Middle frontal gyrus (tissue), 1 donor: Measurements from ENCODE around the gene ANKRD10.
A peak's percentile ranks its signal among the peaks of the same experiment; 100 is the strongest.

Experiments
- DNase-seq: peaks from one replicate; pipeline ENCODE4 v3.0.0-alpha.2; 2015; ENCODE audit warnings: low spot score; ENCODE audit errors: extremely low spot score

ANKRD10 gene

DNA sequence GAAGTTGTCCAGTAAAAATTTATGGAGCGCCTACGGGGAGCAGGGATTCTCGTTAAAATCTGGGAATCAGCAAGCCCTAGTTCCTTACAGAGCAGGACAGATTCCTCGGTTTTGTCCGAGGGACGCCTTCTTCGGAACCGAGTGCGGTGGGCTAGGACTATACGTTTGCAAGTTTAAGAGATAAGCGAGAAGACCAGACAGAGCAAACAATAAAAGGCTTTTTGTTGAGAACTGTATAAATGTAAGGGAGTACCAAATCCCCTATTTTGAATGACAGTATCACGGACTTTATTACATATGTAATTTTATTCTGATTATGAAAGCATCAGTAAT, 971 bp upstream of the ANKRD10 start:
- no peak for DNase-seq

- DNase-seq = peak; percentile 51
Observed at GRCh38 chr13:110914331-110915056, 375 bp downstream of the ANKRD10 start.

- no peak for DNase-seq
Observed at GRCh38 chr13:110914081-110914330, 863 bp downstream of the ANKRD10 start.

GRCh38 chr13:110913322-110914080, 1.4 kb downstream of the ANKRD10 start:
- DNase-seq = no peak

DNA sequence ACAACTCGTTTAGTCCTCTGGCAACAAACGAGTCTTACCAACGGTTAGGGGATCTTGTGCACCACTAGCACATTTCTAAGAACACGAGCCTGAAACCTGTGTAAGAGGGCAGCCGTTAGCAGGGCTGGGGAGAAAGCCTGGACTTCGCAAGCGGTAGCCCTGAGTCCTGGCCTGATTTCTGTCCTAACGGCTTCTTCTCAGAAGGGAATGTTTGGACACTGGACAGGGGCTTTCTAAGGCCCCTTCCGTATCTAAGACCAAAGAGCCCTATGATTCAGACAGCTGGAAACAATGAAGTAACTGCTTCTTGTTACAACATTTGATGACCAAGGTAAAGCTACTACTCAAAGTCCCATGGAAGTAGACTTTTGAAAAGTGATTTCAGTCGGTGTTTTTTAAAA, 2.2 kb downstream of the ANKRD10 start:
- DNase-seq = no peak

- no peak for DNase-seq
Observed at GRCh38 chr13:110911880-110912279, 3.0 kb downstream of the ANKRD10 start.

DNA sequence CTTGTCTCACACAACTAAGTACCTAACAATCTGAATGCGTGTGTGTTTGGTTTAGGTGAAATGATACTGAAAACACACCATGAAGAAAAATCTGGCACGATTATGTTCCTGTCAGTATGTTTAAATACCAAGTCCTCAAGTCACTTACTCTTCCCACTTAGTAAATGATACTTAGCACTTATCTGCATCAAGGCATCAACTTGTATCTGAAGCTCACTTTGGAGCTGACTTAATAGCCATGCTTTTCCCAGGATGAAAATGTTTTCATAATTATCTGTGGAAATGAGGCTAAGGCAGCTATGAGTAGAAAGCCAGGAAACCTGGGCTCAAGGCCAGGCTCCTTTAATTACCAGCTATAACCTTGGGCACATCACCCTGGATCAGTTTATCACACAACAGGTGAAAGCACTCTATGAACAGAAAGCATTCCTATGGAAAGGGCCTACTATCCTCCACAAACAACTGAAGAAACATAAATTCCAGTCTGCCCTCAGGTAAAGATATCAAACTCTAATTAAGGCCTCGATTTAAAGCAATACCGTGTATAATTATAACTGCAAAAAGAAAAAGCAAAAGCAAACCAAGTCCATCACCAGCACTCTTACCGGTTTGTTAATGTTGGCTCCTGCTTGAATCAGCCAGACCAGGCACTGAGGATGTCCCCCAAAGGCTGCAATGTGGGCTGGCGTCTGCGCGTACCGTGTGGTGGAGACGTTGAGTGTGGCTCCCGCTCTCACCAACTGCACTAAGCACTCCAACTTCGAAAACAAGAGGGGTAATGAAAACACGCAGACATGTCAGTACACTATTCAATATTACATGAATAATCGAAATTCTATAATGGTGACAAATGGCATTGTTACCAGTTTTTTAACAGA, 4.6 kb downstream of the ANKRD10 start:
- no peak for DNase-seq

DNA sequence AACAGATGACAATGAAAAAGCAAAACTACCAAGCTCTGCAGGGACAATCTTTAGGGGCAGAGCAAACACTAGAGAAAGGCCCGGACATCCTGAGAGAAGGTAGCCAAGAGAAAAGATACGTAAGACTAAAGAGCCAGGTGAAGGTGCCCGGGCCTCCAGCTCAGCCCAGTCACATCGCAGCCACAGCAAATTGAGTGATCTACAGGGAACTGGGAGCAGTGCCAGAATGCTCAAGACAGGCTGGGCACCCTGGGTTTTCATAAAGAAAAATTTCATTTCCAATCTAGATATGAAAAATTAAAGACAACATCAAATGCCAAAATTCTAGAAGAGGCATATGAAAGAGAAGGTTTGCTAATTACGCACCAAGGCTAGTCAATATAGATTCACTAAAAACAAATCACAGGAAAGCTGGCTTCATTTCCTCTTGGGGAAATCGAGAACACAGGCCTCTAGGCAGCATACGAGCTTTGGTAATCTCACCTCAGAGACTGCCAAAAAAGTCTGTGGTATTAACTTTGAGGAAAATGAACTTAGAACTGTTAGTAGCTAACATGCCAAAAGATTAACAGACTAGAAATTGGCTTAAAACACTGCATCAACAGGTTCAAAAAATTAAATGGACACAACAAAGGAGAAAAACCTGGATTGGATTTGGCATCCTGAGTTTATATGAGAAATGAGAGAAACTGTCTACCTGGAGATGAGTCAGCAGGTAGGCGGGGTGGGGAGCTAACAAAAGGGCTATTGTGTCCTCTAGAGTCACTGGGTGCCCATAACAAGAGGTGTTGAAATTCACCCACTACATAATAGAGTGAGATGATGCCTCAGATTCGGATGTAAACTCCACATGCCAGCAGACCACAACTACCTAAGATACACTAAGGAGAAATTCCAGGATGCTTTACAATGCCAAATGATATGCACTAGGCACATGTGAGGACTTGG, 6.6 kb downstream of the ANKRD10 start:
- no peak for DNase-seq

DNA sequence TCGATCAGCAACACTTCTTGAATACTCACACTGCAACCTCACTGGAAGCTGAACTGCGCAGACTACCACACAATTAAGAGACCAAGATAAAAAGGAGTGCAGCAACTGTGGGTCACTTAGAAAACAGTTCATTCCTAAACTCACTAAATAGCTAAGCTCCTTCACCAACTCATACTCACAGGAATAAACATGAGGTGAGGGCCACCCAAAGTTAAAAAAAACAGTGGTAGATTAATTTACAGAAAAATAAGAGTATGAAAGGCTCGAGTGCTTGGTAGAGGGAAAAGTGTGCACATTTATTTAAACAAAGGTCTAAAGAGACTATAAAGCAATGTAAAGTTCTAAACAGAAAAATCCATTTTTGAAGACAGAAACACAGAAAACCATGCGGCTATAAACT, 7.6 kb downstream of the ANKRD10 start:
- no peak for DNase-seq

- DNase-seq = no peak
Observed at GRCh38 chr13:110904748-110905147, 10.1 kb downstream of the ANKRD10 start.

DNA sequence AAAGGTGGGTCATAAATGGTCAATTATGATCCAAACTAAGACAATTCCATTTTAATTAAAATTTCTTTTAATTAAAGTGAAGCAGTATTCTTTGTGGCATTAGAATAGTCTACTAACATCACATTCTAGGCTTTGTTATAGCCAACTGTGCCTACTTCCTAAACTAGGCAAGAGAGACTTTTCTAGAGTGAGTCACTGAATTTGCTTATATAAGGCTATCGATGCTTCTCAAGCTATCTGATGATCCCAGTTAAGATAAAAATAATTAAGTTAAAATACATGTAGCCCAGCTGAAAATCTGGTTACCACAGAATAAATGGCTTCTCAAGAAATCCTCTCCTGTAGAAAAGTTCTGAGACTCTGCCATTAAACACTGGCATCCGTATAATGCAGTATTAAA, 12.5 kb downstream of the ANKRD10 start:
- no peak for DNase-seq

DNA sequence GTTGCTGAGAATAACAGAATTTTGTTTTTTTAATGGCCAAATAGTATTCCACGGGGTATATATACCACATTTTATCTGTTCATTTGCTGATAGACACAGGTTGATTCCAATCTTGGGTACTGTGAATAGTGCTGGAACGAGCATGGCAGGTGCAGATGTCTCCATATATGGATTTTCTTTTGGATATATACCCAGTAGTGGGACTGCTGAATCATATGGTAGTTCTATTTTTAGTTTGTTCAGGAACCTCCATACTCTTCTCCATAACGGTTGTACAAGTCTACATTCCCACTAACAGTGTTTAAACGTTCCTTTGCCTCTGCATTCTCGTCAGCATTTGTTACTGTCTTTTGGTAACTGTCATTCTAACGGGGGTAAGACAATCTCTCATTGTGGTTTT, 17.3 kb downstream of the ANKRD10 start:
- no peak for DNase-seq

DNA sequence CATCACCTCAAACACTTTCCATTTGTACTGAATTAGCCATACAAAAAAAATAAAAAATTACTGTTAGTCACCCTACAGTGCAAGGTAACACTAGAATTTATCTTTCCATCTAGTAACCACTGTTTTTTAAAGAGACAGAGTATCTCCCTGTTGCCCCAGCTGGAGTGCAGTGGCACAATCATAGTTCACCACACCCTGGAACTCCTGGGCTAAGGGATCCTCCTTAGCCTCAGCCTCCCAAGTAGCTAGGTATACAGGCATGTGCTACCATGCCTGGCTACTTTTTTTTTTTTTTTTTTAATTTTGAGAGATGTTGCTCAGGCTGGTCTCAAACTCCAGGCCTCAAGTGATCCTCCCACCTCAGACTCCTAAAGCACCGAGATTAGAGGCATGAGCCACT, 17.9 kb downstream of the ANKRD10 start:
- no peak for DNase-seq

DNA sequence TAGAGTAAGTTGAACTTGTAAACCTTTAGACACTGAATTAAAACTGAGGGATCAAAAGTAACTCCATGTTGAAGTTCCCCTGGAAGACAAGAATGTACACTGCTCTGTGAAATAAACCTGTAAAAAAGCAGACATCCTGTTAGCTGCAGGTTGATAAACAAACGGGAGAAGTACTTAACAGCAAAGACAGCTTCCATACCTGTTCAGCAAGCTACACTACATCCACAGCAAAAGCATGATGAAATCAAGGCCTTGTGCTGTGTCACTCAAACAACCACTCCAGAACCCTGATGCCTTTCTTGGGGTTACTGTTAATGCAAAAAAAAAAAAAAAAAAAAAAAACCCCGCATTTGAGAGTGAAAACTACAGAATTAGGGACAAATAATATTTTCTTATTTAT, 20.8 kb downstream of the ANKRD10 start:
- no peak for DNase-seq

- DNase-seq = no peak
Observed at GRCh38 chr13:110893571-110893970, 21.3 kb downstream of the ANKRD10 start.

DNA sequence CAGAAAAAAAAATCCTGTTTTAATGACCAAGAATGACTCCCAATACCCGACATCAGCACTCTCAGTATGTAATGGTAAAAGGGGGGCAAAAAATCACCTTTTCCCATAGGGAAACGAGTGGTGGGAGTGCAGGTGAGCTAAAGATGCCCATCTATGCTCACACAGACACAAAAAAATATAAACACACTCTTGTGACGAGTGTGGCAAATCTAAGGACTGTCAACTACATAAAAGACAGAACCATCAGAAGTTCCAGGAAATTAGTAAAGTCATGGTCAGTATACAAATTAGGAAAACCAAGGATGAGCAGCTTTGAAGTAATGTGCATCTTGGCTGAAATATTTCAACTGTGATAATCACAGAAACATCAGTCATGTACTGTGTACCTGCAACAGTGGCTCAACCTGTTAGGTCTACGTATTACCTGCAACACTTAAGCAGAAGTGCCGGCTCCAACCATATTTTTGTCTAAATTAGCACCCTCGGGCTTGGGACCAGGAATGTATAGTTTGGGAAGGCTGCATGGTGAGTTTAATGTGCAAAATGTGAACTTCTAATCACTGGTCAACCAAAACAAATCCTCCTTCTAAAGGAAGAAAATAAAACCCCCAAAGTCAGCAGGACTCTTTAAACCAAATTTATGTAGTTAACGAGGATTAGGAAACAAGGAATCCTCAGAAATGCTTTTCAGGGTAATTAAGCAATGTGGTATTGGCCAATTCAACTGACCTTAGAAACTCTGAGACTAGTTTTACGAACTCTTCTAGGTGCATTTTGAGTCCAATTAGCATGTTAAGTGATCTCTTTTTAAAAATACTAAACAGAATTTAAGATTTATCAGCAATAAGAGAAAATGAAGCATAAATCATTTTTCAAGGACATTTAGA, 24.3 kb downstream of the ANKRD10 start:
- DNase-seq = no peak

DNA sequence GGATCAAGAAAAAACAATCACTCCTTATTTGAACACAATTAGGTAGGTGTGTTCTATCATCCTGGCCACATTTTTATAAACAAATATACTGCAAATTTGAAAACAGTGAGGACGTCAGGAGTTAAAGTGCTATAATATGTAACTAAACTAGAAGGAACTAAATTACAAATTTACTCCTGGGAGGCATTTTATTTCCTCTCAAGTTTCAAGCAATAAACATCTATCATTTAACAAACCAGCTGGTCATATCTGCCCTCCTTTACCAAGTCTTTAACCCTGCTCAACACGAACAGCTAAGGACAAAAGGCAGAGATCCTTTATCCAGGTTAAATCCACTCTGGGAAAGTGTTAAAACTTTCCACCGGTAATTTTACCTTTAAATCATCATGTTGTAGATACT, 26.5 kb downstream of the ANKRD10 start:
- DNase-seq = no peak

GRCh38 chr13:110887597-110888333, 27.1 kb downstream of the ANKRD10 start:
- DNase-seq = no peak

DNA sequence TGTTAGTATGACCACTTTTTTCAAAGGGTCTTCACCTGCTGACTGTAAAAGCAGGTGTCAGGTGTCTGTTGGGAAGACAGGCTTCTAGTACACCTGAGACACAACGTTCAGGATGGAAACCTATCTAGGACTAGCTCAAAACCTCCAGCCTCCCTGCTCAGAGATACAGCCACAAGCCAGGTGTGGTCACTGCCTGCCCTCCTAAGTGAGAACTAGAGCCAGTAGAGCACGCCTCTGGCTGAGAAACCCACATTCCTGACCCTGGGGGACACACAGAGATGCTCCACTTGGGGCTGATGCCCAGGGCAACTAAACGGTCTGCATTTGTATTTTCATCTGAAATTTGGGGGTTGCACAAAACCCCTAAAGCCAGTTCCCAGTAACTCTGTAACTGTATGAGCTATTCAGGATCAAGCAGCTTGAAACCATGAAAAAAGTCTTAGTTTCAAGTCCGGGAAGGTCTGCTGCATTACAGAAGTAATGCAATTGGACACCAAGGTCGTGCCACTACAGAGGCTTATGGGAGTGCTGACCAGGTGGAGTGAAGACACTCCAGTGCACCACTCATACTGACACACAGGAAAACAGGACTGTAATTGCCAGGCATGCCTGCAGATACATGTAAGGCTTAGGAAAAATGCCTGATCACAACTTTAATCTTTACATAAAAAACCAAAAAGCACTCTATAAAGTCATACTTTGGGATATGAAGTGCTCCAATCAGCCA, 27.8 kb downstream of the ANKRD10 start:
- no peak for DNase-seq
